Stimulated activated CD4-positive, alpha-beta T cell treated with anti-CD3 and anti-CD28 coated beads, Interleukin-15, amount 100 ng/mL, for 24 hours (primary cell): ENCODE measurements around the gene NCAM2.
"Not testable (repeated sequence)": the region's sequence is repeated elsewhere in the genome, so short reads cannot be mapped to it uniquely, and the experiment has no call there.

ENCODE experiments used
- DNase-seq: peaks from one replicate; pipeline ENCODE4 v3.0.0-alpha.2; 2020

NCAM2 gene

DNA sequence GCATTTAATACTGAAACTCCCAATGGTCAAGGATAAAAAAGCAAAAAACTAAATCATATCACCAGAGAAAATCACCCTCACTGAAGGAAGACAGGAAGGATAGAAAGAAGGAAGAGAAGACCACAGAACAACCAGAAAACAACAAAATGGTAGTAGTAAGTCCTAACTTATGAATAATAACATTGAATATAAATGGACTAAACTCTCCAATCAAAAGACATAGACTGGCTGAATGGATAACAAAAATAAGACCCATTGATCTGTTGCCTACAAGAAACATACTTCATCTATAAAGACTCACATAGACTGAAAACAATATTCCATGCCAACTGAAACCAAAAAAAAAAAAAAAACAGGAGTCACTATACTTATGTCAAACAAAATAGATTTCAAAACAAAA lies 347.7 kb downstream of the NCAM2 start:
- DNase-seq: no peak

DNA sequence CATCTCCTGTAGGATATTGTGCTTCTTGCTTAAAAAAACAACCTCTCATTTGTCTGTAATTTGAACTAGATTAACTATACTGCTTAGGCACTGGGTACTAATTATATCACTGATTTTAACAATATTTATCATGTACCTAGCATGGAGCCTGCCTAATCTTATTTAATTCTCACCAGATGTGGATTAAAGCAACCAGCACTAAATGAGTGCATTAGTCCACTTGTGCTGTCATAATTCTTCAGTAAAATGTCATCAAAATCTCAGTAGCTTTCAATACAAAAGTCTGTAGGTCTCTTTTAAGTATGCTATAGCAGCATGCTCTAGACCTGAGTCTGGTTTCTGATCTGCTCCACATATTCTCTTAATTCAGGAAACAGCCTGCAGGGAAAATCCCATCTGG lies 368.1 kb downstream of the NCAM2 start:
- no peak for DNase-seq

DNA sequence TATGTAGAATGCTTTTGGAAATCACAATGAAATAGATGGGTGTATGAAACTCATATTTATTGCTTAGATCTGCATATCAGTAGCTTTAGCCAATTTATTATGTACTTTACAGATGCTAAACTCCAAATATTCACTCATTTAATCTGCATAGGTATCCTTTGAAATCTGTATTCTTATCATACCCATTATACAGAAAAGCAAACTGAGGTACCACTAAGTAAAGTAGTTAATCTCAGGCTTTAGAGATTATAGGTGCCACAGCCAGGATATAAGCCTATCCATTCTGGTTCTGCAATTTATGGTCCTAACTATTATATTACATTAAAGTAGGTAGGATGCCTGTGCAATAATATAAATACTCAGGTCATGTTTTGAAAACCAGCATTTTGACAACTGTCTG lies 369.4 kb downstream of the NCAM2 start:
- DNase-seq: no peak

DNA sequence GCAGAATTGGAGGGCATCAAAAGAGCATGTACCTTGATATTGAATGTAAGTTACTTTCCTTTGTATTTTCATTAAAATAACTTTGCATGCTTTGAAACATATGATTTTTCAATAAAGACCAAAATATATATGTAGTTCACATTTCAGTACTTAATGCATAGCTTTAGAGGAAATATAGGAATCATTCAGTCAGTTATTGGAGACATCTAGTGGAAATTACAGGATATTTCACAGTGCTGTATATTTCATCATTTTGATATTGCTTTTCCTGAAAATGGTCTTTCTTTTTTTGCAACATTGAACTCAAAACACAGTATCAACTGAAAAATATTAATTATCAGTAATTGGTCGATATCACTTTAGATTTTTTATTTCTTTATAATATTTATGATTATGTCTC lies 375.8 kb downstream of the NCAM2 start:
- no peak for DNase-seq

DNA sequence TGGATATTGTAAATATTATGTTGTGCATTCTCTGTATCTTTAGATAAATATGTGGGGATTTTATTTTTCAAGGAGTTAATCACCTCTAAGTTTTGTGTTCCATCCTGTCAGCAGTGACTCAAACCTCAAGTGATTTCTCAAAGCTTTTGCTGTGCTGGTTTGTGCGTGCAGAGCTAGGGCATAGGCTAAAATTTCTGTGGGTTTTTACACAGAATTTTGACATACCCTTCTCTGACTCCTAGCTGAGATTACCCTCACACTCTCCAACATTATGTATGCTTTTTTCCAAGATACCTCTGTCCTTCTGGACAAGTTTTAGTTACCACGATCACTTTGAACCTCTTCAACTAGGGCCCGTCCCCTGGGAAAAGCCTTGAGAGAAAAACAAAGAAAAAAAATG lies 384.9 kb downstream of the NCAM2 start:
- no peak for DNase-seq

DNA sequence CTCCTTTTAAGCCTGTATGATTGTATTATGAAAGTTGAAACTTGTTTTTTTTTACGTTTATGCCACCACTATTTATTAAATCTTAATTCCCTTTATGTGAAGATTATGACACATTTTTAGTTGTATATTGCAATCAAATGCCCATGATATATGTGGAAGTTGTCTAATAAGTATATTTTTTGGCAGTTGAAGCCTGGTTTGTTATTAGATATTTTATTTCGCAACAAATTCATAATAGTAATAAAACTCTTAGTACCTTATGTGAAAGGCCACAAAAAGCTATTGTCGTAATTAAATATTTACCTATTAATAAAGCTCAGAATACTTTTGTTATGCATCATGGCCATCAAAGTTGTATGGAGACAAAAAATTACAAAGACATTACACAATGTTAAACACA lies 386.8 kb downstream of the NCAM2 start:
- DNase-seq: no peak

DNA sequence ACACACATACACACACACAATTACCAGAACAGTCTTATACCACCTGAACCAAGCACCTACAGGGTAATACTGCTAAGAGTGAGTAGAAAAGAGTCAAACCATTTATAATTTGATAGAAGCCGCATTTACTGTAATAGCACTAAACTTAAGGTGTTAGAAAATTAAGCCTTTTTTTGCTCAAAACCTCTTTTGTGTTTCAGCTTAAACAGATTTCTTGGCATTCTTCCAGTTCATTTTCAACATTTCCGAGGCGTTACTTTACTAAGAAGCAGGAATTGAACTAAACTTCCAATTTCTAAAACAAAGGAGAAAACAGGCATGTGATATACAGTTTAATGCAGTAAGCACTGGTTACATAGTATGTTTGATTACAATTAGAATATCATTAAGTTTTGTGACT lies 387.2 kb downstream of the NCAM2 start:
- DNase-seq: no peak

DNA sequence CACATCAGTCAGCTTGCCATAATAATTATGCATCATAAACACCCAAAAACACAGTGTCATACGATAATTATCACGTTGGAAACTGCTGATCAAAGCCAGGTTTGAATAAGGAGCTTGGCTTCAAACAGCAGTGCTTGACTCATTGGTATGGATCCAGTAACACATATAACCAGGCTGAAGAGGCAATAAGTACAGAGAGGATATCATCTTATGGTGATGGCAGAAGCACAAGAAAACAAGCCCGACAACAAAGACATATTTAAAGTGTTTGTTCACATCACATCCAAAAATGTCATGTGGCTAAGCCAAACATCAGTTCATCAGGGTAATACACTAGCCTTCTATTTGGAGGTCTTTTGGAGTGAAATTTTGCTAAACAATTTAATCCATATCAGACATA lies 389.7 kb downstream of the NCAM2 start:
- DNase-seq: no peak

DNA sequence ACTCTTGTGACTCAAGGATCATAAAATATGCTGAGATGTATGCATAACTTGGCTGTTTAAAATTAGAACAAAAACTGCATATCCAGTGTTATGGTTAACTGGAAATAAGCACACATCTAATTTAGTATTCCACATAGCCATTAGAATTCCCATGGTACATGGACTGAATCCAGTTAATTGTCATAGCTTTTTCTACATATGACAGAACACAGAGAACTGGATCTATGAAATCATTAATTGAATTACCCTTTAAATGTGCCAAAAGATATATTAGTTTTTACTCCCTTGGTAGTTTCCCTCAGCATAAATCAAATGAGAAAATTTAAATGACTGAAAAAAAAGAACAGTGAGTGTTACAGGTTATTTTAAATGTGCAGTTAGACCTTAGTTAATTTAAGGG lies 395.9 kb downstream of the NCAM2 start:
- no peak for DNase-seq

DNA sequence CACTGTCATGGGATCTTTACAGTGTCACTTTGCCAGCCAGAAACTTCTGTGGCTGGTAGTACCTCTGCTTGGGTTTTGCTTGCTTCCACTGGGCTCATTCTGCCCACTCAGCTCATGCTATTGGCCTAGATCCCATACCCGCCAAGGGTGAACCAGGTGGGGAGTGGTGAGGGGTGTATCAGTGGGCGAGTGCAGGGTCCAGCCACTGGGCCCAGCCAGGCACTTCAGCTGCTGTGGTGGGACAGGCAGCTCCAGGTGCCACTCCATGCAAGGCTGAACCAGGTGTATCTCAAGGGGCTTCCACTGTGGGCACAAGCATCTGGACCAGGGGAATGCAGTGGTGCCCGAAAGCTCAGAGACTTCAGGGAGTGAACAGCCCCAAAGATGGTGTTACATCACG lies 398.2 kb downstream of the NCAM2 start:
- DNase-seq: no peak

DNA sequence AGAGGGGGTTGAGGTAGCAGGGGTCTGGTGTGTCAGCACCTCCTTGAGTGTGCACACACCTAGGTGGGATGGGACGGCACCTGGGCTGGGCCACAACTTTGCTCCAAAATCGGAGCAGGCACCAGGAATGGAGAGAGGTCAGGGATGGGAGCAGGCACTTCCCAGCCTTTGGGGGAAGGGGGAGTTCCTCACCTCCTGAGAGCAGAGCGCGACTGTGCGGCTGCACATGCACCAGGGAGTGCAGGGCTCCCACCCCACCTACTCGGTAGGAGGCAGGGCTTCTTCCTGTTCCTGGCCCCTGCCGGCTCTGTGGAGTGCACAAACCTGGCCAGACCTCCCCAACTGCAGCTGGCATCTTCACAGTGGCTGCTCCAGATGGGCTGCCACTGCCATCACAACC lies 399.3 kb downstream of the NCAM2 start:
- DNase-seq: no peak

DNA sequence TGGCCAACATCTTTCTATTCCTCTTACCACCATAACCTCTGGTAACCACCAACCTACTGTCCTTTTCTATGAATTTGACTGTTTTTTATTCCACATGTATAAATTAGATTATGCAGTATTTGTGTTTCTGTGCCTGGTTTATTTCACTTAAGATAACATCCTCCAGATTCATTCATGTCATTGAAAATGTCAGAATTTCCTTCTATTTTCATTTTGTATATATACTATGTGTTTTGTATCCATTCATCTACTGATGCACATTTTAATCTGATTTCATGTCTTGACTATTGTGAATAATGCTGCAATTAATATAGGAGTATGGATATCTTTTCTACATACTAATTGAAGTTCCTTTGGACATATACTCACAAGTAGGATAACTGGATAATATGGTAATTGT lies 403.2 kb downstream of the NCAM2 start:
- no peak for DNase-seq

DNA sequence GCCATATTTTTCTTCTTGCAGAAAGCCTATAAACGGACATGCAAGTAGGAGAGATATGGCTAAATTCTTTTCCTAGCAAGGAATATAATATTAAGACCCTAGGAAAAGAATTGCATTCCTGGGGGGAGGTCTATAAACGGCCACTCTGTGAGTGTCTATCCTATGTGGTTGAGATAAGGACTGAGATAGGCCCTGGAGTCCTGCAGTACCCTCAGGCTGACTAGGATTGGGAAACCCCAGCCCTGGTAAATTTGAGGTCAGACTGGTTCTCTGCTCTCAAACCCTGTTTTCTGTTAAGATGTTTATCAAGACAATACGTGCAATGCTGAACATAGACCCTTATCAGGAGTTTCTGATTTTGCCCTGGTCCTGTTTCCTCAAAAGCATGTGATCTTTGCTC lies 404.0 kb downstream of the NCAM2 start:
- DNase-seq: not testable (repeated sequence)

DNA sequence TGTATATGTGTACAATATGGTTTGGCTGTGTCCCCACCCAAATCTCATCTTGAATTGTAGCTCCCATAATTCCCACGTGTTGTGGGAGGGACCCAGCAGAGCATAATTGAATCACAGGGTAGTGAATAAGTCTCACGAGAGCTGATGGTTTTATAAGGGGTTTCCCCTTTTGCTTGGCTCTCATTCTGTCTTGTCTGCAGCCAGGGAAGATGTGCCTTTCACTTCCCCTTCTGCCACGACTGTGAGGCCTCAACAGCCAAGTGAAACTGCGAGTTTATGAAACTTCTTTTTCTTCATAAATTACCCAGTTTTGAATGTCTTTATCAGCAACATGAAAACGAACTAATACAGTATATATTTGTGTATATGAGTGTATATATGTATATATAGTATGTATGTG lies 406.1 kb downstream of the NCAM2 start:
- not testable (repeated sequence) for DNase-seq

DNA sequence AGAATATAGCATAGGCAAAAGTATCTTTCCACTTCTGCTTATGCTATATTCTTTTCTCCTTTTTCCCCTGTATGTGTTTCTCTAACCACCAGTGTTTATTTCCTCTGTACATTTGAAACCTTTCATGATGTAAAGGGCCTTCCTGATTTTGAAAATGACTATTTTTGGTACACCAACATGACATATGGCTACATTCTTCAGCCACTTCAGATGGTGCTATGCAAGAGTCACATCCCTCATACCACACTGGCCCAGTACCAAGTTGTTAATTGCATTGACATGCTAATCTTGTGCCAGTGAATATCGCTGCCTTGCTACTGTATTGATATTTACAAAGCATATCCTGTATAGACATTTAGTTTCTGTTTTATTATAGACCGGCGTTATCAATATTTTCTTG lies 408.7 kb downstream of the NCAM2 start:
- DNase-seq: no peak

DNA sequence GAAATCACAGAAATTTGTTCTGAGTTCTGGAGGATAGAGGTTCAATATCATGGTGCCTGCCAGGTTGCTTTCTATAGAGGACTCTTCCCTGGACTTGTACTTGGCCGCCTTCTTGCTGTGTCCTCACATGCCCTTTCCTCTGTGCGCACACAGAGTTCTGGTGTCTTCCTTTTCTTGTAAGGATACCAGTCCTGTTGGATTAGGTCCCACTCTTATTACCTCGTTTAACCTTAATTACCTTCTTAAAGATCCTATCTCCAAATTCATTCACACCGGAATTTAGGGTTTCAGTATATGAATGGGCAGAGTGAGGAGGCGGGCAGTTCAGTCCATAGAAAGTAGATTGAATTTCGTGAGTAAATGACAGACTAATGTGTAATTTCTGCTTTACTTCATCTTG lies 413.9 kb downstream of the NCAM2 start:
- no peak for DNase-seq

DNA sequence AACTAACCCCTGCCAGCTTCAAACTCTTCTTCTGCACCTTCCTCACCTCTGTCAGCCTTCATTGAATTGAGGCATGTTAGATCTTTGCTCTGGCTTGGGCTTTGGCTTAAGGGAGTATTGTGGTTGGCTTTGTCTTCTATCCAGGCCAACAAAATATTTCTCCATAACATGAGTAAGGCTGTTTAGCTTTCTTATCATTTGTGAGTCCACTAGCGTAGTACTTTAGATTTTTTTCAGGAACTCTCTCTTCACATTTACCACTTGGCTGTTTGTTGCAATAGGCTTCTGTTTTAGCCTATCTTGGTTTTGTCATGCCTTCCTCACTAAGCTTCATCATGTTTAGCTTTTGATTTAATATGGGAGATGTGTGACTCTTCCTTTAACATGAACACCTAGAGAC lies 417.5 kb downstream of the NCAM2 start:
- DNase-seq: no peak

DNA sequence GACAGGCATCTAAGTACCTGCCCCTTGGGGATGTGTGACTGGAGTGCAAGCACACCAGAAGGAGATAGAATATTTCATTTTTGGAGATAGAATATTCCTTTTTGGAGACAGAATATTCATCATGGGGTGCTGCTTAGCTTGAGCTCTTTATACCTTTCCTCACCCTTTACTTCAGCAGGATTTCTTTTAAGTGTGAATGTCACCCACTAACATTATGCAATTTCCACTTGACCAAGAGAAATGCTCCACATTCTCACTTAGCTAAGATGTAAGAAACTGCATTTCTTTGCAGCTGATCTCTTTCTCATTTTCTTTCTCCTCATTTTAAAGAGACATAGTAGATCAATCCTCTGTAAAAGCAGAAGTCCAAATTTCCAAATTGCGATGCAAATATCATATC lies 436.7 kb downstream of the NCAM2 start:
- no peak for DNase-seq

DNA sequence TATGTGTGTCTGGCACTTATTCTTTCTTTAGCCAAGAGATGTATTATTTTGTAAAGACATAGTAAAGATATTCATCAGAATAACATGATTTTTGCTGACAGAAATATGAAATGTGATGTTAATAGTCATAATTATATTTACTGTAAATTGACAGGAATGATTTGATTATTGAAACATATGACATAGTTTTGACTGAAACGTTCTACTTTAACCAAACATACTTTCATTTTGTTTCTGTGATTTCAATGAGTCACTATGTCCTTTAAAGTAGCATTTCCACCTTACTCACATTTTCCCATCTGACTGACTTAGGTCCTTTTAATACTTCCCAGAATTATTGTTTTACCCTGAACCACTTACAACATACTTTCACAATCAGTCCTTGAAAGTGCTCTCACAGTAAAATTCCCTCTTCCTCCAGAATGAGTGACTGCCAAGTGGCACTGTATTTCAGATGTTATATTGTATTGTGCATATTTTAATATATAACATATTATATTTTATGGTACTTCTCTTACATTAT lies 437.9 kb downstream of the NCAM2 start:
- DNase-seq: no peak

DNA sequence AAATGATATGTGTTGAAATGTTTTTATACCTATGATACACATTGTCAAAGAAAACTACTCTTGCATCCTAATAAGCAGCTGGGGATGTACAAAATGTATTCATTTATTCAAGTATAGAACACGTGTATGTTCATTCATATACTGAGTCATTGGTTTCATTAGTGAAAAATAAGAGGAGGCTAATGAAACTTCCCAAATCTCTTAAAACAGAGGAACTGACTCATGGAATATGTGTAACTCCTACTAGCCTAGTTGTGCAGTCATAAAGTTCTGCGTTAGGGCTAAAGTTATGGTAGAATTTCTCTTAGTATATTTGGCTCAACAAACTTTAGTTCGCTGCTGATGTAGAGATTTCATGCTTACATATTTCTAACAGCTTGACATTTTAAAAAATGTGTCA lies 441.6 kb downstream of the NCAM2 start:
- DNase-seq: no peak

DNA sequence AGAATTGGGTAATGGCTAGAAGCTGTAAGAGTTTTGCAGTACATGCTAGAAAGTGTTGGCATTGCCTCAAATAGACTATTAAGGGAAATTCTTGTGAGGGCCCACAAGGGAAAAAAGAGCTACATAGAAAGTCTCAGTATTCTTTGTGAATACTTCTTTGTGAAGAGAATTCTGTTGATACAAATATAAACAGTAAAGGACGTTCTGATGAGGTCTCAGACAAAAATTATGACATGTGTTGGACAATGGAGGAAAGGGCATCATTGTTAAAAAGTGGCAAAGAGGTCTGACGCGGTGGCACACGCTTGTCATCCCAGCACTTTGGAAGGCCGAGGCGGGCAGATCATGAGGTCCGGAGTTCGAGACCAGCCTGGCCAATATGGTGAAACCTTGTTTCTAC lies 458.9 kb downstream of the NCAM2 start:
- no peak for DNase-seq

DNA sequence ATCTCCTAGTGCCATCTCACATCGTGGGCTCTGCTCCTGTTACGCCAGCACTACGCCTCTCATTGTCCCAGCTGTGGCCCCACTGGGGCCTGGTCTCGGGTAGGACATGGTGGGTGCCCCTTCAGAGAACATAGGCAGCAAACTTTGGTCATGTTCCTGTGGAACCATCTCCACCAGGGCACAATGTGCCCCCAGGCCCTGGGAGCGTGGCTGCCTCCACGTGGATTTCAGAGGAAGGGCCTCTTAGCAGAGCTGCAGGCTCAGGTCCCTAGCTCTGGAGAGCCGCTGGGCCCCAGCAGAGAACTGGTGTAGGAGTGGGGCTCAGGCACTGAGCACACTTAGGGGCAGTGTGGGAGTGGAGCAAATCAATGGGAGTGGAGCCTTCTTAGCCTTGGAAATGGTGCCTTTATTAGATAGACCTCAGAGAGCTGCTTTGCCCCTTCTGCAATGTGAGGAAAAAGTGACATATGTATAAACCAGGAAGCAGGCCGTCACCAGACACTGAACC lies 460.0 kb downstream of the NCAM2 start:
- no peak for DNase-seq

DNA sequence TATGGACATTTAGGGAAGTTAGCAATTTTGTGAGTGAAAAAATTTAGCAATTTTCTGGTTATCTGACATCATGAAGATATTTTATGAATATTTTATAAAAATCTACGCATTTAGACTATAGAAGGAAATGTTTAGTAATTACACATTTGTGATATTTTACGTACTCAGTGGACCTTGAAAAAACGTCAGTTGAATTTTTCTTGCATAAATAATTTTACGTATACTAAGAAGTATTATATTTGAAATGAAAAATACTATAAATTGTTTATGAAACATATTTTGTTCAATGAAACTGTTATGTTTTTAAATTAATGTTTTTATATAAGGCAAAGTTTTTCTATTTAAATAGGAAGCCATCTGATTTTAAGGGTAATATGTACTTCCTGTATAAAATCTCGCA lies 462.8 kb downstream of the NCAM2 start:
- DNase-seq: no peak

DNA sequence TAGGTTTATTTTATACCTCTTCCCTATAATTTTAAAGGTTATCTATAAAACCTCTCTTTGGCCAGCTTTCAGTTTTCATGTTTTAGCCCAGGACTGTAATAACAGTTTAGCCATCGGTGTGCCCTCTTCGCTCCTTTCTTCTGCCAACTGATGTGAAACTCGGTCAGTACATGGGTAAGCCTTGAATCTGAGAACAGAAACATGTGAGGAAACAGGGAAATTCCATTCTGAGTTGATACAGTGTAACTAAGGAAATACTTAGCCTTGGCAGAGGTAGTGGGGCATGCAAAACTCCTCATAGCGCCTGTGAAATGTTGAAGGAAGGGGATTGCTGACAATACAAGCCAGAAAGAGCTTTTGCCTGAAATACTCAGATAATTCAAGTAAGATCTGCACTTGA lies 465.2 kb downstream of the NCAM2 start:
- no peak for DNase-seq

DNA sequence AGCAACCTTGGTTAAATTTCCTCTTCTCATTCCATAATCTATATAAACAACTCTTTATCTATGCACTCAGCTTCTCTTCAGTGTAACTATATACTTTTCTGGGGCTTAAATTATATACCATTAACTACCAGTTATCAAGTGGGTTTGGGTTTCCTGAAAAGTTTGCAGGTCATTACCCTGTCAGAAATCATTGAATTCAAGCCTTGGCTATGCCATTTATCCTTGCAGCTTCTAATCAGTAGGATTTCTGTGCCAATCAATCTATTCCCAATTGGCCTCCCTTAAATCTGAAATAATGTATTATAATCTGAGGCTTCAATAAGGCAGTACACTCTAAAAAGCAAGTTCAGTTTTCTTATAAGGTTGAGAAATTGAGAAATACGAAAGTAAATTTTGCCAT lies 466.5 kb downstream of the NCAM2 start:
- DNase-seq: no peak

DNA sequence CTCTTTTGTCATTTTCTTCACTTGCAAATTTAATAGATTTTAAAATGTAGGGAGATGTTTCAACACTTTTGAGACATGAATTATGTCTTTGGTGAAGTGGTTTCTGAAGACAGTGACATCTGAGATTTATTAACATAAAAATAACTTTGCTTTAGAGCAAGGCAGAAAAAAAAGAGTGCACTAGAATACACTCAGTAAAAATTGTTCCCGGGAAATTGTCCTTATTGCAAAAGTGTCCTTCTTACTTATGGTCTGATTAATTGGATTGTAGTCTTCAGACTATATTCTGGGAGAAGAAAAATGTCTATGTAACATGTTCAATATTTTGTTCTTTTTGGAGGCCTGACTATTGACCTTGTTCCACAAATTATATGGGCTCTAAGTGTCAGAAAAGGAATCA lies 468.5 kb downstream of the NCAM2 start:
- no peak for DNase-seq
